Measurements from ENCODE around the gene KCNG2. TPM values are rescaled to one million over a fixed set of nuclear protein-coding genes. Genes with fewer than 3 reads are reported as not detected.

The KCNG2 gene
- total and polyA plus RNA-seq, 2 of the 13 experiments (the other 11 are each of a cell fraction or from before 2014, with no cell fraction given), result not detected

DNA sequence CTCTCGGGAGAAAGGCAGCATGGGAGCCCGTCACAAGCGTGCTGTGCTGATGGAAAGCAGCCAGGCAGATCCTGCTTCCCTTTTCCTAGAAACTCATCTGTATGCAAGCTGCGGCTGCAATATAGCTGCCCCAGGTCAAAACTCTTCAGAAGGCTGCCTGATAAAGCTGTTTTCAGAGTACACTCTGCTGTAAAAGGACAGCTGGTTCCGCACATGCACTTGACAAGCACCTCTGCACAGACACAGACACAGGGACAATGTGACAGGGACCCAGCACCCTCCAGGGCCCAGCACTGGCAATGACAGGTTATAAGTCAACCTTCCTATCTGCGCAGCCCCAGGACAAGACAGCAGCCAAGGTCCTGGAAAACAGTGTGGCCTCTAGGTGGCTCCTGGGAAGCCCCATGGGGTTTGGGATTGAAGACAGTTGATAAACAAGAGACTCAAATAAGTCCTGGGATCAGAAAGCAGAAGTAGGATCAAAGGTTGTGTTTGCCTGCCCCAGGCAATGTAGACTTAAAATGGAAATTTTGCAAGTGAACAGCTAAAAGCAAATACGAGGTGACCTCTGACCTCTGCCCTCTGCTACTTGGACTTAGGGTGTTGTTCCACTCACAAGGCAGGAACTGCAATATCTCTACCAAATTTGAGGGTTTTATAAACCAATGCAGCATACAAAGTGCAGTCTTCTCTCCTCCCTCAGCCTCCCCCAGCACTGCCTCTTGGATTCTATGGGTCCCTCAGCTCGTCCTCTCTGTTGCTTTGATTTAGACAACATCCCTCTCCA, 136.8 kb downstream of the KCNG2 start (continued):
- TF ChIP-seq, protein P1, sequence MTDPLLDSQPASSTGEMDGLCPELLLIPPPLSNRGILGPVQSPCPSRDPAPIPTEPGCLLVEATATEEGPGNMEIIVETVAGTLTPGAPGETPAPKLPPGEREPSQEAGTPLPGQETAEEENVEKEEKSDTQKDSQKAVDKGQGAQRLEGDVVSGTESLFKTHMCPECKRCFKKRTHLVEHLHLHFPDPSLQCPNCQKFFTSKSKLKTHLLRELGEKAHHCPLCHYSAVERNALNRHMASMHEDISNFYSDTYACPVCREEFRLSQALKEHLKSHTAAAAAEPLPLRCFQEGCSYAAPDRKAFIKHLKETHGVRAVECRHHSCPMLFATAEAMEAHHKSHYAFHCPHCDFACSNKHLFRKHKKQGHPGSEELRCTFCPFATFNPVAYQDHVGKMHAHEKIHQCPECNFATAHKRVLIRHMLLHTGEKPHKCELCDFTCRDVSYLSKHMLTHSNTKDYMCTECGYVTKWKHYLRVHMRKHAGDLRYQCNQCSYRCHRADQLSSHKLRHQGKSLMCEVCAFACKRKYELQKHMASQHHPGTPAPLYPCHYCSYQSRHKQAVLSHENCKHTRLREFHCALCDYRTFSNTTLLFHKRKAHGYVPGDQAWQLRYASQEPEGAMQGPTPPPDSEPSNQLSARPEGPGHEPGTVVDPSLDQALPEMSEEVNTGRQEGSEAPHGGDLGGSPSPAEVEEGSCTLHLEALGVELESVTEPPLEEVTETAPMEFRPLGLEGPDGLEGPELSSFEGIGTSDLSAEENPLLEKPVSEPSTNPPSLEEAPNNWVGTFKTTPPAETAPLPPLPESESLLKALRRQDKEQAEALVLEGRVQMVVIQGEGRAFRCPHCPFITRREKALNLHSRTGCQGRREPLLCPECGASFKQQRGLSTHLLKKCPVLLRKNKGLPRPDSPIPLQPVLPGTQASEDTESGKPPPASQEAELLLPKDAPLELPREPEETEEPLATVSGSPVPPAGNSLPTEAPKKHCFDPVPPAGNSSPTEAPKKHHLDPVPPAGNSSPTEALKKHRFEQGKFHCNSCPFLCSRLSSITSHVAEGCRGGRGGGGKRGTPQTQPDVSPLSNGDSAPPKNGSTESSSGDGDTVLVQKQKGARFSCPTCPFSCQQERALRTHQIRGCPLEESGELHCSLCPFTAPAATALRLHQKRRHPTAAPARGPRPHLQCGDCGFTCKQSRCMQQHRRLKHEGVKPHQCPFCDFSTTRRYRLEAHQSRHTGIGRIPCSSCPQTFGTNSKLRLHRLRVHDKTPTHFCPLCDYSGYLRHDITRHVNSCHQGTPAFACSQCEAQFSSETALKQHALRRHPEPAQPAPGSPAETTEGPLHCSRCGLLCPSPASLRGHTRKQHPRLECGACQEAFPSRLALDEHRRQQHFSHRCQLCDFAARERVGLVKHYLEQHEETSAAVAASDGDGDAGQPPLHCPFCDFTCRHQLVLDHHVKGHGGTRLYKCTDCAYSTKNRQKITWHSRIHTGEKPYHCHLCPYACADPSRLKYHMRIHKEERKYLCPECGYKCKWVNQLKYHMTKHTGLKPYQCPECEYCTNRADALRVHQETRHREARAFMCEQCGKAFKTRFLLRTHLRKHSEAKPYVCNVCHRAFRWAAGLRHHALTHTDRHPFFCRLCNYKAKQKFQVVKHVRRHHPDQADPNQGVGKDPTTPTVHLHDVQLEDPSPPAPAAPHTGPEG (CRISPR knock-in tag; IDR thresholded peaks at IDR 0.05), result no peak
- TF ChIP-seq HMG20A (CRISPR knock-in tag; IDR thresholded peaks at IDR 0.05; ENCODE audit: borderline replicate concordance), result peak; percentile 95
- no peak for TF ChIP-seq POLR2AphosphoS5 (IDR thresholded peaks at IDR 0.05; ENCODE audit: low read depth, low read length)
- TF ChIP-seq, protein P2, sequence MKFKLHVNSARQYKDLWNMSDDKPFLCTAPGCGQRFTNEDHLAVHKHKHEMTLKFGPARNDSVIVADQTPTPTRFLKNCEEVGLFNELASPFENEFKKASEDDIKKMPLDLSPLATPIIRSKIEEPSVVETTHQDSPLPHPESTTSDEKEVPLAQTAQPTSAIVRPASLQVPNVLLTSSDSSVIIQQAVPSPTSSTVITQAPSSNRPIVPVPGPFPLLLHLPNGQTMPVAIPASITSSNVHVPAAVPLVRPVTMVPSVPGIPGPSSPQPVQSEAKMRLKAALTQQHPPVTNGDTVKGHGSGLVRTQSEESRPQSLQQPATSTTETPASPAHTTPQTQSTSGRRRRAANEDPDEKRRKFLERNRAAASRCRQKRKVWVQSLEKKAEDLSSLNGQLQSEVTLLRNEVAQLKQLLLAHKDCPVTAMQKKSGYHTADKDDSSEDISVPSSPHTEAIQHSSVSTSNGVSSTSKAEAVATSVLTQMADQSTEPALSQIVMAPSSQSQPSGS (CRISPR knock-in tag; IDR thresholded peaks at IDR 0.05), result peak; percentile 80
- no peak for TF ChIP-seq CBFB (CRISPR knock-in tag; IDR thresholded peaks at IDR 0.05)
- TF ChIP-seq IRF2 (CRISPR knock-in tag; IDR thresholded peaks at IDR 0.05), result peak; percentile 93
- TF ChIP-seq, protein P3, sequence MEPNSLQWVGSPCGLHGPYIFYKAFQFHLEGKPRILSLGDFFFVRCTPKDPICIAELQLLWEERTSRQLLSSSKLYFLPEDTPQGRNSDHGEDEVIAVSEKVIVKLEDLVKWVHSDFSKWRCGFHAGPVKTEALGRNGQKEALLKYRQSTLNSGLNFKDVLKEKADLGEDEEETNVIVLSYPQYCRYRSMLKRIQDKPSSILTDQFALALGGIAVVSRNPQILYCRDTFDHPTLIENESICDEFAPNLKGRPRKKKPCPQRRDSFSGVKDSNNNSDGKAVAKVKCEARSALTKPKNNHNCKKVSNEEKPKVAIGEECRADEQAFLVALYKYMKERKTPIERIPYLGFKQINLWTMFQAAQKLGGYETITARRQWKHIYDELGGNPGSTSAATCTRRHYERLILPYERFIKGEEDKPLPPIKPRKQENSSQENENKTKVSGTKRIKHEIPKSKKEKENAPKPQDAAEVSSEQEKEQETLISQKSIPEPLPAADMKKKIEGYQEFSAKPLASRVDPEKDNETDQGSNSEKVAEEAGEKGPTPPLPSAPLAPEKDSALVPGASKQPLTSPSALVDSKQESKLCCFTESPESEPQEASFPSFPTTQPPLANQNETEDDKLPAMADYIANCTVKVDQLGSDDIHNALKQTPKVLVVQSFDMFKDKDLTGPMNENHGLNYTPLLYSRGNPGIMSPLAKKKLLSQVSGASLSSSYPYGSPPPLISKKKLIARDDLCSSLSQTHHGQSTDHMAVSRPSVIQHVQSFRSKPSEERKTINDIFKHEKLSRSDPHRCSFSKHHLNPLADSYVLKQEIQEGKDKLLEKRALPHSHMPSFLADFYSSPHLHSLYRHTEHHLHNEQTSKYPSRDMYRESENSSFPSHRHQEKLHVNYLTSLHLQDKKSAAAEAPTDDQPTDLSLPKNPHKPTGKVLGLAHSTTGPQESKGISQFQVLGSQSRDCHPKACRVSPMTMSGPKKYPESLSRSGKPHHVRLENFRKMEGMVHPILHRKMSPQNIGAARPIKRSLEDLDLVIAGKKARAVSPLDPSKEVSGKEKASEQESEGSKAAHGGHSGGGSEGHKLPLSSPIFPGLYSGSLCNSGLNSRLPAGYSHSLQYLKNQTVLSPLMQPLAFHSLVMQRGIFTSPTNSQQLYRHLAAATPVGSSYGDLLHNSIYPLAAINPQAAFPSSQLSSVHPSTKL (CRISPR knock-in tag; IDR thresholded peaks at IDR 0.05), result peak; percentile 98
- TF ChIP-seq MBD4 (IDR thresholded peaks at IDR 0.05; ENCODE audit: borderline replicate concordance, low read length), result no peak
- TF ChIP-seq SIX1 (CRISPR knock-in tag; IDR thresholded peaks at IDR 0.05; ENCODE audit: borderline replicate concordance), result peak; percentile 65; the same call in 1 of the 2 replicates
- TF ChIP-seq, protein P4, sequence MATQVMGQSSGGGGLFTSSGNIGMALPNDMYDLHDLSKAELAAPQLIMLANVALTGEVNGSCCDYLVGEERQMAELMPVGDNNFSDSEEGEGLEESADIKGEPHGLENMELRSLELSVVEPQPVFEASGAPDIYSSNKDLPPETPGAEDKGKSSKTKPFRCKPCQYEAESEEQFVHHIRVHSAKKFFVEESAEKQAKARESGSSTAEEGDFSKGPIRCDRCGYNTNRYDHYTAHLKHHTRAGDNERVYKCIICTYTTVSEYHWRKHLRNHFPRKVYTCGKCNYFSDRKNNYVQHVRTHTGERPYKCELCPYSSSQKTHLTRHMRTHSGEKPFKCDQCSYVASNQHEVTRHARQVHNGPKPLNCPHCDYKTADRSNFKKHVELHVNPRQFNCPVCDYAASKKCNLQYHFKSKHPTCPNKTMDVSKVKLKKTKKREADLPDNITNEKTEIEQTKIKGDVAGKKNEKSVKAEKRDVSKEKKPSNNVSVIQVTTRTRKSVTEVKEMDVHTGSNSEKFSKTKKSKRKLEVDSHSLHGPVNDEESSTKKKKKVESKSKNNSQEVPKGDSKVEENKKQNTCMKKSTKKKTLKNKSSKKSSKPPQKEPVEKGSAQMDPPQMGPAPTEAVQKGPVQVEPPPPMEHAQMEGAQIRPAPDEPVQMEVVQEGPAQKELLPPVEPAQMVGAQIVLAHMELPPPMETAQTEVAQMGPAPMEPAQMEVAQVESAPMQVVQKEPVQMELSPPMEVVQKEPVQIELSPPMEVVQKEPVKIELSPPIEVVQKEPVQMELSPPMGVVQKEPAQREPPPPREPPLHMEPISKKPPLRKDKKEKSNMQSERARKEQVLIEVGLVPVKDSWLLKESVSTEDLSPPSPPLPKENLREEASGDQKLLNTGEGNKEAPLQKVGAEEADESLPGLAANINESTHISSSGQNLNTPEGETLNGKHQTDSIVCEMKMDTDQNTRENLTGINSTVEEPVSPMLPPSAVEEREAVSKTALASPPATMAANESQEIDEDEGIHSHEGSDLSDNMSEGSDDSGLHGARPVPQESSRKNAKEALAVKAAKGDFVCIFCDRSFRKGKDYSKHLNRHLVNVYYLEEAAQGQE (IDR thresholded peaks at IDR 0.05; ENCODE audit: borderline replicate concordance in 1 of 2, low read depth in 1 of 2, low read length in 2 of 2), result no peak
- TF ChIP-seq ZNF713 (CRISPR knock-in tag; IDR thresholded peaks at IDR 0.05), result no peak
- no peak for TF ChIP-seq SRY (CRISPR knock-in tag; IDR thresholded peaks at IDR 0.05)

All from HepG2 (cell line).